Measurements from ENCODE around the gene SAMD4B.
"Not testable (repeated sequence)": the region's sequence is repeated elsewhere in the genome, so short reads cannot be mapped to it uniquely, and the experiment has no call there.

- TF ChIP-seq, protein P1, sequence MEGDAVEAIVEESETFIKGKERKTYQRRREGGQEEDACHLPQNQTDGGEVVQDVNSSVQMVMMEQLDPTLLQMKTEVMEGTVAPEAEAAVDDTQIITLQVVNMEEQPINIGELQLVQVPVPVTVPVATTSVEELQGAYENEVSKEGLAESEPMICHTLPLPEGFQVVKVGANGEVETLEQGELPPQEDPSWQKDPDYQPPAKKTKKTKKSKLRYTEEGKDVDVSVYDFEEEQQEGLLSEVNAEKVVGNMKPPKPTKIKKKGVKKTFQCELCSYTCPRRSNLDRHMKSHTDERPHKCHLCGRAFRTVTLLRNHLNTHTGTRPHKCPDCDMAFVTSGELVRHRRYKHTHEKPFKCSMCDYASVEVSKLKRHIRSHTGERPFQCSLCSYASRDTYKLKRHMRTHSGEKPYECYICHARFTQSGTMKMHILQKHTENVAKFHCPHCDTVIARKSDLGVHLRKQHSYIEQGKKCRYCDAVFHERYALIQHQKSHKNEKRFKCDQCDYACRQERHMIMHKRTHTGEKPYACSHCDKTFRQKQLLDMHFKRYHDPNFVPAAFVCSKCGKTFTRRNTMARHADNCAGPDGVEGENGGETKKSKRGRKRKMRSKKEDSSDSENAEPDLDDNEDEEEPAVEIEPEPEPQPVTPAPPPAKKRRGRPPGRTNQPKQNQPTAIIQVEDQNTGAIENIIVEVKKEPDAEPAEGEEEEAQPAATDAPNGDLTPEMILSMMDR (conservative IDR thresholded peaks at IDR 0.05) = not testable (repeated sequence)
- not testable (repeated sequence) for TF ChIP-seq EZH2 (IDR thresholded peaks at IDR 0.05; ENCODE audit: low read depth)
These were observed 2.1 kb upstream of the SAMD4B start for GRCh38 chr19:39340156-39340555.
